NB4 (cell line): ENCODE measurements around the gene LIN7C.

Source experiments
- DNase-seq: peaks from one replicate; pipeline ENCODE4 v3.0.0; 2010; ENCODE audit warnings: low read depth
- H3K4me3 ChIP-seq: one replicate; pipeline ENCODE4 v1.5.1; 2011; ENCODE audit warnings: mild to moderate bottlenecking, low read depth, low read length, moderate library complexity
- MYC ChIP-seq: IDR thresholded peaks from 2 replicates; pipeline ENCODE4 v1.6.1; 2011; ENCODE audit warnings: low read depth, low read length
- POLR2A ChIP-seq: IDR thresholded peaks from 2 replicates; pipeline ENCODE4 v1.6.1; 2011; ENCODE audit warnings: mild to moderate bottlenecking; ENCODE audit not compliant: insufficient read length; ENCODE audit errors: extremely low read depth
- TF ChIP-seq, protein P1 (sequence below): IDR thresholded peaks from 2 replicates; pipeline ENCODE4 v1.6.1; 2011; ENCODE audit warnings: low read depth, low read length
- TF ChIP-seq, protein P2 (sequence below): IDR thresholded peaks from one replicate; pipeline ENCODE4 v1.5.1; 2012; ENCODE audit warnings: low read depth, low read length

Gene LIN7C

DNA sequence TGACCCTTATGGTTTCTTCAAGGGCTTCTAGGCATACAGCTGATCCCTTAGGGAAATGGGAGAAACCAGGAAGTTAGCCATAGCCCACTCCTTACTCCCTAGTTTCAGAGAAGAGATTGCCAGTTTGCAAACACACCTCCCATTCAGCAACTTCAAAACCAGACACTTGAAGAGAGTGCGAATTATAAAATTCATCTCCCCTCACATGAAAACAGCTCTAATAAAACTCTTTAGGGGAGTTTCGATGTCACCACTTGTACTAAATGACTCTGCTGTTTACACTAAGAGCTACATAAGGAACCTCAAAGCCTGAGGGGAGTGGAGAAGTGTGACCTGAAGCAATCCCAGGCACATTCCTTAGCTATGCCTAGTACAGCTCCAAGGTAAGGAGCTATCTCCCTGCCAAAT lies 42.3 kb downstream of the LIN7C start:
- H3K4me3 ChIP-seq: no peak overlapping the region
- TF ChIP-seq, protein P1, sequence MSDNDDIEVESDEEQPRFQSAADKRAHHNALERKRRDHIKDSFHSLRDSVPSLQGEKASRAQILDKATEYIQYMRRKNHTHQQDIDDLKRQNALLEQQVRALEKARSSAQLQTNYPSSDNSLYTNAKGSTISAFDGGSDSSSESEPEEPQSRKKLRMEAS: no peak
- TF ChIP-seq, protein P2, sequence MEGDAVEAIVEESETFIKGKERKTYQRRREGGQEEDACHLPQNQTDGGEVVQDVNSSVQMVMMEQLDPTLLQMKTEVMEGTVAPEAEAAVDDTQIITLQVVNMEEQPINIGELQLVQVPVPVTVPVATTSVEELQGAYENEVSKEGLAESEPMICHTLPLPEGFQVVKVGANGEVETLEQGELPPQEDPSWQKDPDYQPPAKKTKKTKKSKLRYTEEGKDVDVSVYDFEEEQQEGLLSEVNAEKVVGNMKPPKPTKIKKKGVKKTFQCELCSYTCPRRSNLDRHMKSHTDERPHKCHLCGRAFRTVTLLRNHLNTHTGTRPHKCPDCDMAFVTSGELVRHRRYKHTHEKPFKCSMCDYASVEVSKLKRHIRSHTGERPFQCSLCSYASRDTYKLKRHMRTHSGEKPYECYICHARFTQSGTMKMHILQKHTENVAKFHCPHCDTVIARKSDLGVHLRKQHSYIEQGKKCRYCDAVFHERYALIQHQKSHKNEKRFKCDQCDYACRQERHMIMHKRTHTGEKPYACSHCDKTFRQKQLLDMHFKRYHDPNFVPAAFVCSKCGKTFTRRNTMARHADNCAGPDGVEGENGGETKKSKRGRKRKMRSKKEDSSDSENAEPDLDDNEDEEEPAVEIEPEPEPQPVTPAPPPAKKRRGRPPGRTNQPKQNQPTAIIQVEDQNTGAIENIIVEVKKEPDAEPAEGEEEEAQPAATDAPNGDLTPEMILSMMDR: no peak
- TF ChIP-seq MYC (no peak), POLR2A (no peak)
- DNase-seq: peak; percentile 35

DNA sequence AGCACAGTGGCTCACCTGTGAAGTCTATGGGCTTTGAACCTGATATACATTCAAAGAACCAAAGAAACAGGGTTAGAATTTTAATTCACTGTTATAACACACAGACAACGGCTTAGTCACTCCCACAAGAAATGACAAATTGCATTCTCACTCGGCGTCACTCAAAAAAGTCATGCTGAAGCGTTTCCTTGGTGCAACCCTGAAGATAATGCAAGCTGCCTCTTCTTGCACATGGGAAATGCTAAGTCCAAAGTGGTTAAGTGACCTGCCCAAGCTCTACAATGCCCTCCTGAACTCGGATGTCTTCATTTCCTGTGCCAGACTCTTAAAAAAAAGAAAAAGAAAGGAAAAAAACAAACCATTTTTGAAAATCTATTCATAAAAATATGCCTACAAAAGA lies 44.0 kb downstream of the LIN7C start:
- peak; percentile 30 for DNase-seq
- no peak overlapping the region for H3K4me3 ChIP-seq
- TF ChIP-seq, protein P2: no peak
- TF ChIP-seq MYC: no peak
- no peak for TF ChIP-seq POLR2A
- TF ChIP-seq, protein P1: no peak

DNA sequence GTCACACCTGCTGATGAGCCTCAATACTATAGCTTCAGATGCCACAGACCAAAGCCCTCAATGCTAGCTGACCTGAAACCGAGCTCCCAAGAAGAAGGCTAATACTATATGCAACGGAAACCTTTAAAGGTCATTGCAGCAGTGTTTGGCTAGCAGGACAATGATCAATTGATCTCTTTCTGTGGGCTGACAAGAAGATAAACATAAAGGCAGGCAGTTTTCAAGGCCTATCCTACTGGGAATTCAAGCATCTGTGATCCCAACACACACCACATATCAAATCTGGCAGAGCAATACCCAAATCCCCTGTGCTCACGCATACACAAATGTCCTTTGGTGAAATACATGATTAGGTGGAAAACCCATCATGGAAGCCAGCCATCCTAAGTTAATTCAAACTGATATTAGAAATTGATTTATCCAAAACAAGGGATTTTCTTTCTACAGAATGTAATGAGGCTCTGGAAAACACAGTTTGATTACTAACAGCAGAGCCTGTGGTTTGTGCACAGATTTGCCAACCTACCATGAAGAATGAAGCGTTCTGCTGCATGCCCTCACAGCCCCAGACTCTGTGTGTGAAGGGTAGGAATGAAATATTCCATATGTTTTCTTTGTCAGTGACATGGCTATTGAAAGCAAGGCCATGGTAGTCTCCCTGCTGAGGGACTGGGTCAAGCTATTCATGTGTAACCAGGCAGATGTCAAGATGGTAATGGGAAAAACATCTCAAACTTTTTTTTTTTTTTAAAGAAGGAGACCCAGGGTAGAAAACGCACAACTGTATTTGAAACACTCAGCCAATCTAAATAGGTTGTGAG lies 46.2 kb downstream of the LIN7C start:
- H3K4me3 ChIP-seq: no peak overlapping the region
- TF ChIP-seq MYC (no peak), POLR2A (no peak)
- TF ChIP-seq, protein P1: no peak
- TF ChIP-seq, protein P2: no peak
- no peak for DNase-seq

DNA sequence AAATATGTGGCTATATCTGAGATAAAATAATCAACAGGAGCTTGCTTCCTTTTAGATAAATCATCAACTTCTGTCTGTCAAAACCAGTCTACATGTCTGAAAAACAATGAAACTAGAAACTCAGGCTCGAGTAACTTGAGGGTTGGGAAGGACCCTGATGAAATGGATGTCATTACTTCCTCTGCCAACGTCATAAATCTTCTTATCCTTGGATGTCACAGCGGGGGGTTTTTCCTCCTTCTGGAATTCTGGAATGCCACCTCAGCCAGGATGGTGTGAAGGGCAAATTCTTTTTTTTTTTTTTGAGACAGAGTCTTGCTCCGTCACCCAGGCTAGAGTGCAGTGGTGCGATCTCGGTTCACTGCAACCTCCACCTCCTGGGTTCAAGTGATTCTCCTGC lies 47.4 kb downstream of the LIN7C start:
- H3K4me3 ChIP-seq: no peak overlapping the region
- no peak for DNase-seq
- TF ChIP-seq POLR2A (no peak), MYC (no peak)
- TF ChIP-seq, protein P1: no peak
- TF ChIP-seq, protein P2: no peak

DNA sequence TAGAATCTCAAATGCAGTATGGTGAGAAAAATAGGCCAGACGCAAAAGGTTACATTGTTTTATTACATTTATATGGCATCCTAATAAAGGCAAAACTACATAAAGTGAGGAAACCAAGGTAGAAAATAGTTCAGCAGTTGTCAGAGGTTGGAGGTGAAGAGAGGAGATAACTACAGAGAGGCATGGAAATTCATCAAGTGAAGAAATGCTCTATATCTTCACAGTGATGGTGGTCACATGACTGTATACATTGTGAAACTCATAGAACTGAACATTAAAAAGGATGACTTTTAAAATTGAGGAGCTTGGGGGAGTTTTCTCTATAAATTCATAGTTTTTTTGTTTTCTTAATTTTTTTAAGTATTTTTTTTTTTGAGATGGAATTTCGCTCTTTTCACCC lies 48.4 kb downstream of the LIN7C start:
- no peak overlapping the region for H3K4me3 ChIP-seq
- TF ChIP-seq, protein P1: no peak
- TF ChIP-seq, protein P2: no peak
- no peak for TF ChIP-seq POLR2A
- no peak for DNase-seq
